Bronchial smooth muscle cell (primary cell): ENCODE data around the gene MSMB. TPM values are rescaled to one million over a fixed set of nuclear protein-coding genes. Genes with fewer than 3 reads are reported as not detected.

Source experiments
- total RNA-seq: library from RNA; depleted of rRNA; stranded (reverse); fragments of >200 nt; gene quantifications from 2 replicates; pipeline ENCODE4 v1.2.1, GENCODE V29; 2014

Gene MSMB, protein sequence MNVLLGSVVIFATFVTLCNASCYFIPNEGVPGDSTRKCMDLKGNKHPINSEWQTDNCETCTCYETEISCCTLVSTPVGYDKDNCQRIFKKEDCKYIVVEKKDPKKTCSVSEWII
- total RNA-seq: not detected in 2 replicates

GRCh38 chr10:46046261-46046660, at the start of gene MSMB:
TSS of gene MSMB (minus strand) at chr10:46046269. CDS start at chr10:46046237, 32 bp downstream.

GRCh38 chr10:46030091-46030937, 15.8 kb downstream of the MSMB start, which contains the start of gene NCOA4:
TSS of gene NCOA4 (minus strand) at chr10:46030623. CDS start at chr10:46016680, 13,943 bp downstream.

Other genes with a start within 250 kb of the MSMB start
- gene AGAP4, start 198.8 kb downstream of the MSMB start, total RNA-seq: 1.9 and 4.3 TPM in 2 replicates
- 49.5 and 71.4 TPM in 2 replicates for gene TIMM23, start 73.8 kb downstream of the MSMB start, total RNA-seq
- 176 and 203 TPM in 2 replicates for gene NCOA4, start 15.6 kb downstream of the MSMB start, total RNA-seq
- gene ANTXRL, start 240.7 kb upstream of the MSMB start, total RNA-seq: not detected in 2 replicates